A549 treated with Mapracorat at 1 μM for 4 hours (cell line): Measurements from ENCODE around the gene FST. TPM values are rescaled to one million over a fixed set of nuclear protein-coding genes. Genes with fewer than 3 reads are reported as not detected.

Experiments used
- total RNA-seq: library from RNA; stranded (reverse); fragments of 200-300 nt; extraction: Qiagen RNA extraction; gene quantifications from 5 replicates; pipeline ENCODE4 v1.2.3, GENCODE V29; 2022

Gene FST, protein sequence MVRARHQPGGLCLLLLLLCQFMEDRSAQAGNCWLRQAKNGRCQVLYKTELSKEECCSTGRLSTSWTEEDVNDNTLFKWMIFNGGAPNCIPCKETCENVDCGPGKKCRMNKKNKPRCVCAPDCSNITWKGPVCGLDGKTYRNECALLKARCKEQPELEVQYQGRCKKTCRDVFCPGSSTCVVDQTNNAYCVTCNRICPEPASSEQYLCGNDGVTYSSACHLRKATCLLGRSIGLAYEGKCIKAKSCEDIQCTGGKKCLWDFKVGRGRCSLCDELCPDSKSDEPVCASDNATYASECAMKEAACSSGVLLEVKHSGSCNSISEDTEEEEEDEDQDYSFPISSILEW
- total RNA-seq: 1.7 to 3.0 TPM (median 2.9 TPM) in 5 replicates

DNA sequence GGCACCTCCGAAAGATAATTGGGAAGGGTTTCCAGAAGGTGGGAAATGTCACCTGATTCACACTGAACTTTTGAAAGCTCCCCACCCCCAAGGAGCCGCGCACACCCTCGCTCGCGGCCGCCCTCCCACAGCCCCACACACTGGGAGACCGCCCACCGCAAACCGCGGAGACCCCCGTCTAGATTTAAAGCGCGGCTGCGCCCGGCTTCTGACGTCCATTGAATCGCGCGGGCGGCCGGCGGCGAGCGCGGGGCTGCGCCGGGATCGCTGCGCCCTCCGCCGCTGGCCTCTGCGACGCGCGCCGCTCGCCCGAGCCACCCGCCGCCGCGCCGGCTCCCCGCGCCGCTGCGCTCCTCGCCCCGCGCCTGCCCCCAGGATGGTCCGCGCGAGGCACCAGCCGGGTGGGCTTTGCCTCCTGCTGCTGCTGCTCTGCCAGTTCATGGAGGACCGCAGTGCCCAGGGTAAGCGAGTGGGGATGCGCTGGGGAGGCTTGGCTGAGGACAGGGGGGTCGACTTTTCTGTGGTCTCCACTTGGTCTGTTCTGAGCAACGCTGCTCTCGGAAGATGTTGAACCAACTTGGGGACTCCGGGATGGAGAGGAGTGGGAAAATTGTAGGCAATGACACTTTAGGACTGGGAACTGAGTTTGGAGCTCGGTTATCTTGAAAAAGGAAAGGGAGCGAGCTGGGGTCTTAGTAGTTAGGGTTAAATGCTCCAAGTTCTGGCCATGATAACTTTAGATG lies at the start of gene FST:
TSS of gene FST (plus strand) at position 214 of the 743 bp plus-strand sequence. CDS start at position 377, 163 bp downstream.

Other genes with a start within 250 kb of the FST start
- gene NDUFS4, start 80.0 kb downstream of the FST start, total RNA-seq: 99.5 to 146 TPM (median 105 TPM) in 5 replicates